Fibroblast of skin of scalp (primary cell): ENCODE results near the gene ATP6V1E1. TPM values are rescaled to one million over a fixed set of nuclear protein-coding genes. Genes with fewer than 3 reads are reported as not detected.
"Not testable (repeated sequence)": the region's sequence is repeated elsewhere in the genome, so short reads cannot be mapped to it uniquely, and the experiment has no call there.

Source experiments
- DNase-seq: peaks from one replicate; pipeline ENCODE4 v3.0.0-alpha.2; 2013
- polyA plus RNA-seq, 2 experiments: library from polyadenylated mRNA; unstranded; fragments of 120-200 nt; gene quantifications; one replicate each; pipeline ENCODE4 v1.2.1, GENCODE V29; 2013; ENCODE audit not compliant: insufficient read length in 2 of 2

The ATP6V1E1 gene
- 105 TPM for polyA plus RNA-seq (2013, experiment 1 of 2; ENCODE audit: insufficient read length)
- polyA plus RNA-seq (2013, experiment 2 of 2; ENCODE audit: insufficient read length): 117 TPM

- peak; percentile 95 for DNase-seq
Observed at GRCh38 chr22:17628406-17629172, at the start of gene ATP6V1E1. Gene ATP6V1E1 (minus strand): TSS chr22:17628749. CDS start chr22:17628635, 114 bp downstream.

- no peak for DNase-seq
Observed at GRCh38 chr22:17675584-17675983, 47.0 kb upstream of the ATP6V1E1 start.

DNA sequence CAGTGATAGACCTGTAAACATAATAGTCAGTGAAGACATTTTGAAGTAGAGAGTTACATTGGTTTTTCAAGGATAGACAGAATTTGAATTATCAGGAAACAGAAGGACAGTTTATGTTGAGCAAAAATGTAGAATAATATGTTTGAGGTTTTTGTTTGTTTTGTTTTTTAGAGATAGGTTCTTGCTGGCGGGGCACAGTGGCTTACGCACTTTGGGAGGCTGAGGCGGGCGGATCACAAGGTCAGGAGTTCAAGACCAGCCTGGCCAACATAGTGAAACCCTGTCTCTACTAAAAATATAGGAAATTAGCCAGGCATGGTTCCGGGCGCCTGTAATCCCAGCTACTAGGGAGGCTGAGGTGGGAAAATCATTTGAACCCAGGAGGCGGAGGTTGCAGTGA lies 45.6 kb upstream of the ATP6V1E1 start:
- DNase-seq: no peak

DNA sequence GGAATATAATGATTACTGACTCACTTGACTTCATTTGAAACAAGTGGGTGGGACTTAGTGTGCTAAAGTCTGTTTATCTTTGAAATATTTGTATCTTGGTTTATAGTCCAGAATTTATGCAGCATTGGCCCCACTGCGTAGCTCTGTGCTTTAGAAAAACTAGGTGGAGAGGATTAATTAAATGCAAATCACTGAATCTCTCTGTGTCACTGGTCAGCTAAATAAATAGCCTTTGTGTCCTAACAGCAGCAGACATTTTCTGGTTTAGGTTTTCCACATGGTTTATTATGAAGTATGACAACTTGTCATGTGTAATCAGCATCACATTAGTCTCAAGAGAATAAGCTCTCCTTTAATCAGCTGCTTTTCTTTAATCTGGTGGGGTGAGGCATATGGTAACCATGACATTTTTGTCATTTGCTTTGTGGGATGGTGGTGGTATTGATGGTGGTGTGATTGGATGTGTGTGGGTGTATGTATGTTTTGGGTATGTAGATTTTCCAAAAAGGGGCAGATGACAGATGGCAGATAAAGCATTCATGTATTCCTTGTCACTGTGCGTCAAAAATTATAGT lies 44.0 kb upstream of the ATP6V1E1 start:
- peak; percentile 3 for DNase-seq

DNA sequence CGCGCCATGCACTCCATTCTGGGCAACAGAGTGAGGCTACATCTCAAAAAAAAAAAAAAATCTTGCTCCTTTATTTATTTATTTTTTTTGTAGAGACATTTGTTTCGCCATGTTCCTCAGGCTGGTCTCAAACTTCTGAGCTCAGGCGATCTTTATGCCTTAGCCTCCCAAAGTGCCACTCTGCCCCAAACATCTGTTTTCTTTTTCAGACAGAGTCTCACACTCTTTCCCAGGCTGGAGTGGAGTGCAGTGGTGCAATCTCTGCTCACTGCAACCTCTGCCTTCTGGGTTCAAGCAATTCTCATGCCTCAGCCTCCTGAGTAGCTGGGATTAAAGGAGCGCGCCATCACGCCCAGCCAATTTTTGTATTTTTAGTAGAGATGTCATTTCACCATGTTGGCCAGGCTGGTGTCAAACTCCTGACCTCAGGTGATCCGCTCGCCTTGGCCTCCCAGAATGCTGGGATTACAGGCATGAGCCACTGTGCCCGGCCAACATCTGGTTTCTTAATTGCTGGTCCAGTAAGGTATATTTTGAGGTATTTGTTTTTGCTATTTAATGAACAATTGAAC lies 43.1 kb upstream of the ATP6V1E1 start:
- not testable (repeated sequence) for DNase-seq

DNA sequence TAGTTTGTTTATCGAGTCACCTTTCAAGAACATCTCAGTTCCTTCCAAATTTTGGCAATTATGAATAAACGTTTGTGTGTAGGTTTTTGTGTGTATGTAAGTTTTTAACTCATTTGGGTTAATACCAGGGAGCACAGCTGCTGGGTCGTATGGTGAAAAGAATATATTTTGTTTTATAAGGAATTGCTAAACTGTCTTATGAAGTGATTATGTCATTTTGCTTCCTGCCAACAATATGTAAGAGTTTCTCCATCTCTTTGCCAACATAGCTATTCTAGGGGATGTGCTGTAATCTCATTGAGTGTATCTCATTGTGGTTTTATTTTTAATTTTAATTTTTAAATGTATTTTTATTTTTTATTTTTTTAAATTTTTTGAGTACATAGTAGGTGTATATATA lies 37.3 kb upstream of the ATP6V1E1 start:
- DNase-seq: no peak

GRCh38 chr22:17665248-17665647 lies 36.7 kb upstream of the ATP6V1E1 start:
- DNase-seq: no peak

- no peak for DNase-seq
Observed at GRCh38 chr22:17664414-17665055, 36.0 kb upstream of the ATP6V1E1 start.

GRCh38 chr22:17656870-17657395 lies 28.4 kb upstream of the ATP6V1E1 start:
- no peak for DNase-seq

DNA sequence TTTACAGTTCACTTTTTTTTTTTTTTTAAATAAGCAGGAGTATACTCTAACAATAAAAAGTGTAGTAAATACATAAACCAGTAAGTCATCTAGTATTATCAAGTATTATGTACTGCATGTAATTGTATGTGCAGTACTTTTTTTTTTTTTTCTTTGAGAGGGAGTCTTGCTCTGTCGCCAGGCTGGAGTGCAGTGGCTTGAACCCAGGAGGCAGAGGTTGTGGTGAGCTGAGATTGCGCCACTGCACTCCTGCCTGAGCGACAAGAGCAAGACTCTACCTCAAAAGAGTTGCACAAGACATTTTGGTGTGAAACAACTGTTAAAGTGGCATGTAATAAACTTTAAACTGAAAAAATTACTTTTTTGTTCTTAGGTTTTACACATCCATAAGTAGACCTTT lies 26.7 kb upstream of the ATP6V1E1 start:
- DNase-seq: no peak

- DNase-seq: no peak
Observed at GRCh38 chr22:17648569-17648968, 20.0 kb upstream of the ATP6V1E1 start.

DNA sequence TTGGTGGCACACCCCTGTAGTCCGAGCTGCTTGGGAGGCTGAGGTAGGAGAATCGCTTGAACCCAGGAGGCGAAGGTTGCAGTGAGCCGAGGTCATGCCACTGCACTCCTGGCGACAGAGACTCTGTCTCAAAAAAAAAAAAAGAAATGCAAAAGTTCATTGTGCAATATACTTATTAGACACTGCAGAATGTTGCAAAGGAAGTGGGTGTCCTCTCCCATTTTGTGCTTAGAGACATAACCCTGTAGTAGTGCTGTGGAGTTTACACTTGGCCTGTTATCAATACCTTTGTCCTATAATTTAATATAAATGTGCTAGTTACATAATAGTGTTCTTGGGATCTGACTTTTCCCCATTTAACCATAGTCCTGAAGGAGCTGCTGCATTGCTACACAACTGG lies 19.4 kb upstream of the ATP6V1E1 start:
- DNase-seq: no peak

DNA sequence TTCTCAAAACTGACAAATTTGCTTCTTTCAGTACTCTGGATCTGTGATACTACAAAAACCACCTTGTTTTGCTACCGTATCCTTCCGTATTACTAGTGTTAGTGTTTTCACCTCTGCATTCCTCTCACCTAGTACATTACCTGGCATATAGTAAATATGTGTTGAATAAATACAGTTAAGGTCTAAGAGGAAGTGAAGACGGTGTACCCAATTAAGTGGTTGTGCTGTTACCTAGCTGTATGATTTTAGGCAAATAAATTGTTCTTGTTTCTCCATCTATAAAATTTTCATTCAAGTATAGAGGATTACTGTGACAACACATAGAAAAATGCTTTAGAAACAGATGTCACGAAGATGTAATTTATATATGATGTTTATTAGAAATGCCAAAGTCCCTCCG lies 18.9 kb upstream of the ATP6V1E1 start:
- no peak for DNase-seq

GRCh38 chr22:17642357-17642756 lies 13.8 kb upstream of the ATP6V1E1 start:
- DNase-seq: not testable (repeated sequence)

GRCh38 chr22:17641269-17641668 lies 12.7 kb upstream of the ATP6V1E1 start:
- DNase-seq: no peak

- peak; percentile 22 for DNase-seq
Observed at GRCh38 chr22:17639247-17639741, 10.7 kb upstream of the ATP6V1E1 start.

GRCh38 chr22:17638432-17639246 lies 10.1 kb upstream of the ATP6V1E1 start, which contains the start of gene BCL2L13:
Gene BCL2L13 (plus strand): TSS chr22:17638757. CDS start chr22:17655712, 16,955 bp downstream.
- DNase-seq: peak; percentile 87

DNA sequence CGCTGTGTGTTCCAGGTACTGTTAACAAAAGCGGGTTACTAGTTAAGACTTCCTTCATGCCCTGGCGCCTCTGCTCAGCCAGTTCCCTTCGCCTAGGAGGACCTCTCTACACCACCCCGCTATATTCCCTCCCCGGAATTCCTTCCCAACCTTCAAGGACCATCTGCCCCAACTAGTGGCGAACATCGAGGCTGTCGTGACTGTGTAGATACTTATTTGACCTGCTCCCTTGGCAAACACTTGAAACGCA lies 9.6 kb upstream of the ATP6V1E1 start:
- no peak for DNase-seq

GRCh38 chr22:17637490-17638181 lies 9.1 kb upstream of the ATP6V1E1 start:
- no peak for DNase-seq

DNA sequence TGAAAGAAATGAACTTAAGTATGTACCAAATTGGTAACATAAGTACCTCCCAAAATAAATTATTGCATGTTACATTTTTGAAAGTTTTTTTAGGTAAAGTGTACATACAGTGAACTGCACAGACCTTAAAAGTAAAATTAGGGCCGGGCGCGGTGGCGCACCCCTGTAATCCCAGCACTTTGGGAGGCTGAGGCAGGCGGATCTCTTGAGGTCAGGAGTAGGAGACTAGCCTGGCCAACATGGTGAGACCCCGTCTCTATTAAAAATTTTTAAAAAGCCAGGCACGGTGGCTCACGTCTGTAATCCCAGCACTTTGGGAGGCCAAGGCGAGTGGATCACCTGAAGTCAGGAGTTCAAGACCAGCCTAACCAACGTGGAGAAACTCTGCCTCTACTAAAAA lies 8.3 kb upstream of the ATP6V1E1 start:
- not testable (repeated sequence) for DNase-seq

GRCh38 chr22:17634696-17635095 lies 6.1 kb upstream of the ATP6V1E1 start:
- DNase-seq: no peak

DNA sequence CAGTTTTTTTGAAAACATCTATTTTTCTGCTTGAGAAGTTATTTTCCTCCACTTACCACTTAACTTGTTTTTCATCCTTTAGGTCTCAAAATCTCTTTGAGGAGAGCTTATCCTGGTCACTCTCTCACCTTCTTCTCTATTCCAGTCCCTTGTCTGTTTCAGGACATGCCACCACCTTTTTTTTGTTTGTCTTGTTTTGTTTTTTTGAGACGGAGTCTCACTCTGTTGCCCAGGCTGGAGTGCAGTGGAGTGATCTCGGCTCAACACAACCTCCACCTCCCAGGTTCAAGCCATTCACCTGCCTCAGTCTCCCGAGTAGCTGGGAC lies 5.4 kb upstream of the ATP6V1E1 start:
- DNase-seq: no peak
